Activated T-helper 1 cell treated with anti-CD3 and anti-CD28 coated beads, Interleukin-2, amount 50 U/mL, for 16 hours (primary cell): Measurements from ENCODE around the gene GRHL3.
"Not testable (repeated sequence)": the region's sequence is repeated elsewhere in the genome, so short reads cannot be mapped to it uniquely, and the experiment has no call there.

Source experiments
- DNase-seq, 2 donors: peaks; one replicate each; pipeline ENCODE4 v3.0.0-alpha.2; 2020; ENCODE audit warnings: low read depth in 1 of 2, low spot score in 1 of 2

GRHL3 gene

DNA sequence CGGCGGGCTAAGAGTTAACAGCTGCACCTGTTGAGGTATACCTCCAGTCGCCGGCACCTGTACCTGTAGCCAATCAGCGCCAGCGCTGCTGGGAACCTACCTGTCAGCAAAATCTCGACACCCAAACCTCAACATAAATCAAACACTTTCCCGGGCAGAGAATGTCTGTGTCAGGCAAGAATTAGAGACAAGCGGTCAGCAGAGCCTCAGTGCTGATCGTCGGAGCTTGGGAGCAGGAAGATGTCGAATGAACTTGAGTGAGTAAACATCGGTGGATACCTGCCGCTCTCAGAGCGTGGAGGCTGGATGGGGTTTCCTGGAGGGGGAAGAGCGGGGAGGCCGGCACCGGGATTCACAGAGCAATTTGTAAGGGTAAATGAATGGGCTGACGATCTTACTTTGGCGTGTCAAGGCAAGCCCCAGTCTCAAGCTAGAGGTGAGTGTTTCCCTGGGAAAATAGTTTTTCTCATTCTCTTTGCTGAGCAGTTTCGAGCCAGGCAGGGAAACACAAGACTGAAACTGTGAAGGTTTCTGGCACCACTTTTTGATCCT, at the start of gene GRHL3:
Gene GRHL3 (plus strand): TSS at position 46 of the 552 bp plus-strand sequence. CDS start 195 bp downstream, at position 241.
- DNase-seq, result no peak

DNA sequence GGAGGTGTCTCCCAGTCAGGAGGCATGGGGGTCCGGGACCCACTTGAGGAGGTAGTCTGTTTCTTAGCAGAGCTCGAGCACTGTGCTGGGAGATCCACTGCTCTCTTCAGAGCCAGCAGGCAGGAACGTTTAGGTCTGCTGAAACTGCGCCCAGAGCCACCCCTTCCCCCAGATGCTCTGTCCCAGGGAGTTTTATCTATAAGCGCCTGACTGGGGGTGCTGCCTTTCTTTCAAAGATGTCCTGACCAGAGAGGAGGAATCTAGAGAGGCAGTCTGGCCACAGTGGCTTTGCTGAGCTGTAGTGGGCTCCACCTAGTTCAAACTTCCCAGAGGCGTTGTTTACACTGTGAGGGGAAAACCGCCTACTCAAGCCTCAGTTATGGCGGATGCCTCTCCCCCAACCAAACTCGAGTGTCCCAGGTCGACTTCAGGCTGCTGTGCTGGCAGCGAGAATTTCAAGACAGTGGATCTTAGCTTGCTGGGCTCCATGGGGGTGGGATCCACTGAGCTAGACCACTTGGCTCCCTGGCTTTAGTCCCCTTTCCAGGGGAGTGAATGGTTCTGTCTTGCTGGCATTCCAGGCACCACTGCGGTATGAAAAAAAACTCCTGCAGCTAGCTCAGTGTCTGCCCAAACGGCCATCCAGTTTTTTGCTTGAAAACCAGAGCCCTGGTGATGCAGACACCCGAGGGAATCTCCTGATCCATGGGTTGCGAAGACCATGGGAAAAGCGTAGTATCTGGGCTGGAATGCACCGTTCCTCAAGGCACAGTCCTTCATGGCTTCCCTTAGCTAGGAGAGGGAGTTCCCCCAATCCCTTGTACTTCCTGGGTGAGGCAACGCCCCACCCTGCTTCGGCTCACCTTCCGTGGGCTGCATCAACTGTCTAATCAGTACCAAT, 44.7 kb upstream of the GRHL3 start:
- DNase-seq, result not testable (repeated sequence)

GRCh38 chr1:24275104-24275410, 44.1 kb upstream of the GRHL3 start:
- DNase-seq, result no peak

- no peak for DNase-seq
These were observed 43.6 kb upstream of the GRHL3 start for GRCh38 chr1:24275510-24275909.

DNA sequence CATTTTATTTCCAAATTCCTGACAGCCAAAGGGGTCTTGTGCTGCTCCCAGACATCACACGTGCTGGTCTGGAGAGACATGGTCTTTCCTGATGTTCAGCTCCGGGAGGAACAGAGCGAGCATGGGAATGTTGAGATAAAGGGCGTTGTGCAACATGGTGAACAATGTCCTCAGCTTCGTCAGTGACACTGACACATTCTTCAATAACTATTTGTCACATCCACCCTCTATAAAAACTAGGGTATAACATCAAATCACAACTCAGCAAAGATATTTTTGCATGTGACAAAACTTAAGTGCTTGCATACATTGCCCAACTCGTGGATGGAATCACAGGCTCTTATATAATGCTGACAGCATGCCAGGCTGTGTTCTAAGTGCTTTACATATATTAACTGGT, 42.4 kb upstream of the GRHL3 start:
- DNase-seq, result no peak

- DNase-seq, result no peak
These were observed 41.6 kb upstream of the GRHL3 start for GRCh38 chr1:24277420-24278169.

DNA sequence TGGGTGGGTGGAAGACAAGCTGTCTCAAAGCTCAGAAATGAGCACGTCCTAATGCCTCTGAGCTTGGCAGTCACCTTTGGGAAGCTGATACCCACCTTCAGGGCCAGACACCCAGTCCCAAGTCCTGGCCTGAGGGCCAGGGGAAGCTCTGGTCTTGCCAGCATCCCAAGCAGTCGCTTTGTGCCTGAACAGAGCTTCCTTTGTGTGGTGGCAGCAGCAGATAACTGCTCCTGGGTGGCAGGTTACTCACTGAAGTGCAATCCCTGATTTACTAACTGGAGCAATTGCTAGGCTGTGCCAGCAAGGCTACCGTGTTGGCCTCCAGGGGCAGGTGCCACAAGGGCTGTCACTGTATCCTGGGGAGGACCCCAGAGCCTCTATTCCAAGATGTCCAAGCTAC, 40.4 kb upstream of the GRHL3 start:
- no peak for DNase-seq

- no peak for DNase-seq
These were observed 39.4 kb upstream of the GRHL3 start for GRCh38 chr1:24279590-24280232.

- no peak for DNase-seq
These were observed 37.6 kb upstream of the GRHL3 start for GRCh38 chr1:24281591-24281990.

GRCh38 chr1:24282491-24282890, 36.7 kb upstream of the GRHL3 start:
- DNase-seq, result no peak

DNA sequence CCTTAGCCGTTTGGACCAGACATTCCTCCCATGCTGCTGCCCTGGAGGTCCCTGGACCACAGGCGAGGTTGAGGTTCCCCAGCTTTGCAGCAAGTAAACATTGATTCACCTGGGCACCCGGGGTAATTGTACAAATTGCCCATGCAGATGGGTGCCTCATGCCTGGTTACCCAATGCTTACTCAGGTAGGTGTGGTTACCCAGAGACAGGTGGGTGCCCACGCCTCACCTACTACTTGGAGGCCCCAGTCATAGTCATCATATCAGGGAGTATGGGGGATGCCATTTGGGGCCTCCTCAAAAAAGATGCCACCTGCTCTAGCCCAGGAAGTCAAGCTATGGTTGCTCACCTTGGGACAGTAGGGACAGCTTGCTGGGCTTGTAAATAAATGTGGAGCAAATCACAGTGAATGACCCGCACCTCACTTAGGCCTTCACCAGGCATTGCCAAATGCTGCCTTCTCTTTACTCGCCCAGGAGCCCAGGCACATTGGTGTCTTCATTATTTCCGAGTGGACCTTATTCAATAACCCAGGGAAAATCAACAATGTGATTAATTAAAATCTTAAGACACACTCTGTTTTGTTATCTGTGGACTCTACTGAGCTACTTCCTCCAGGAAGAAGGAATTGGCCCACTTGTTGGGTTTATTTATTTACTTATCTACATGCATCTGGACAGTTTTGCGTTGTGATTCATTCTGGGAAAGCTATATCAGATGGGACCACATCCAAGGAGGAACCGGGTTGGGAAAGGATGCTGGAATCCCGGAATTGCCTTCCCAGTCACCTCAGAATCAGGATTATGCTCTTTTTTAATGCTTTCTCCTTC, 35.6 kb upstream of the GRHL3 start:
- DNase-seq, result no peak

- DNase-seq, result no peak
These were observed 35.0 kb upstream of the GRHL3 start for GRCh38 chr1:24284156-24284471.

DNA sequence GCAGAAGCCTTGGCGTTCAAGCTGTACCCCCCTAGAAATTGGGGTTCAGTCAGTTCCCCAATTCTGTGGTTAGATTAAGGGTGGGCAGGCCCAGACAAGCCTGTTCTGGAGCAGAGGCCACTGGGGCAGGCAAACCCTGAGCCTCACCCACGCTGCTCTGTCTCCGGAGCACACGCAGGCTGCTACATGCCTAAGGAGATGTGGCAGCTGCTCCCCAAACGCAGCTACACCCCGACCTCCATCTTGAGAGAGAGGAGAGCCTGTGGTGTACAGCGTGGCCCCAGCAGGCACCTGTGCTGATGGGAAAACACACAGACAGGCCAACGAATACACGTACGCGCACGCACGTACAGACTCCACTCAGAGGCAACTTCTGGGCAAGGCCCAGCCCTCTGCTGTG, 33.9 kb upstream of the GRHL3 start:
- no peak for DNase-seq

GRCh38 chr1:24286246-24287010, 32.7 kb upstream of the GRHL3 start:
- no peak for DNase-seq

GRCh38 chr1:24287779-24288178, 31.4 kb upstream of the GRHL3 start:
- DNase-seq, result not testable (repeated sequence)

DNA sequence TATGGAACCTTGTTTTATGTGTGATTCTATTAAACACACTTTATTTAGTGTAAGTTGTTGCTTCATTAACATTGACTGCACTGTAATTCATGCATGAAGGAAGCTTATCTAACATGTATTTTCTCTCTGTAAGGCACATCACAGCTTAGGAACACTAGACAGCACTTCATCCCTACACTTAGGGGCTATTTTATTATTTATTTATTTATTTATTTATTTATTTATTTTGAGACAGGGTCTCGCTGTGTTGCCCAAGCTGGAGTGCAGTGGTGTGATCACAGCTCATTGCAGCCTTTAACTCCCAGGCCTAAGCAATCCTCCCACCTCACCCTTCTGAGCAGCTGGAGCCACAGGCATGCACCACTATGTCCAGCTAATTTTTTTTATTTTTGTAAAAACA, 30.7 kb upstream of the GRHL3 start:
- no peak for DNase-seq

DNA sequence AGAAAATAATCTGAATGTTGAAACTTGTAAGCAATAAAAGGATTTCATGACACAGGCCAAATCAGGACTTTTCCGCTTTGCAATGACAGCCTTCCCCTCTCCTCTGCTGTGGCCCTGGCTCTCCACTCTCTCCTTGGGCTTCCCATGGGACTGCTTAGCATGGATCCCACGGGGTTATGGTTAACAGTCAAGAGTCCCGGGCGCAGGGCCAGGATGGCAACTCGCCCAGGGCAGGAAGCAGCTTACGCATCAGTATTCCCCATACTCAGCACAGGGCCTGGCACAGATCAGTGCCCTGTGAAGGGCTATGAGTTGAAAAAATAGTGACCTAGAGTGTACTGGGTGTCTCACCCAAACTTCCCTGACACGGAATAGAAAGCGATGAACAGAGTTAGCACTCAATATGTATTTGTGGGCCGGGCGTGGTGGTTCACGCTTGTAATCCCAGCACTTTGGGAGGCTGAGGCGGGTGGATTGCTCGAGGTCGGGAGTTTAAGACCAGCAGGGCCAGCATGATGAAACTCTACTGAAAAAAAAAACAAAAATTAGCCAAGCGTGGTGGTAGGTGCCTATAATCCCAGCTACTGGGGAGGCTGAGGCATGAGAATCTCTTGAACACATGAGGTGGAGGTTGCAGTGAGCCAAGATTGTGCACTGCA, 29.1 kb upstream of the GRHL3 start:
- DNase-seq, result no peak

DNA sequence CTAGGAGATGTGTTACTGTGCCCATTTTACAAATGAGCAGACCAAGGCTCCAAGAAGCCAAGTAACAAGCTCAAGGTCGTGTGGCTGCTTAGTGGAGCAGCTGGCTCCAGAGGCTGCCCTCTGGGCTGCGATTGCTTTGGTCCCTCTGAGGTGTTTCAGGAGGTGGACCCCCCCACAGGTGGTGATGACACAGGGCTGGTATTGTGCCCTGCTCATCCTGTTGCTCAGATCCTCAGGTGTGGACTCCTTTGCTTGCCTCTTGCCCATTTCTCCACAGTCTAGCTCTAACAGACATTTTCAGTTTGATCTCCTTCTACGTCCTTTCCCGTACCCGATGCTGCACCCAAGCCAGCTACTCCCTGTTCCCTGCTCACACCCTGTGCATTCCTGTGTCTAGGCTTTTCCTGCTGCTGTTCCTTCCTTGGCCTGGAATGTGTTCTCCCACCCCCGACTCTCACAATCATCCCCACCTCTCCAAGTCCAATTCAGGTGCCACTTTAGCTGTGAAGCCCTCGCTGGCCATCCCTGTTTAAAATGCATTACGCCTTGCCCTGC, 28.1 kb upstream of the GRHL3 start:
- DNase-seq, result no peak

DNA sequence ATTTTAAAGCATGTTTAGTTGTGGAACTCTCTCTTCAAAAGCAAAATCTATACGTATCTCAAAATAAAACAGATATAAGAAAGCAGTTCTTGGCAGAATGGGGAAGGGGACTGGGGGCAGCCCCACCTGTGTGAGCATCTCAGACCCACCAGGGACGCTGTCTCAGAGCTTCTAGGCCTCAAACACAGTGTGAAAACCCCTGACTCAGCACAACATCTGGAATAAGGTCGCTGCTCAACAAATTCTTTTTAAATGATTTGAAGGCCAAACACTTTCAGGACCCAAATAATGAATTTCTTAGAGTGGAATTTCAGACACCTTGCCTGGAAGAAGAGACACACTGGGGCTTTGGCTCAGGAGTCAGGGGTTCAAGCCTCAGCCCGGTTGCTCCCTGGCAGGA, 27.1 kb upstream of the GRHL3 start:
- DNase-seq, result no peak
